HepG2 (cell line): ENCODE data around the gene ARHGAP32.

ENCODE experiments used
- CHD2 ChIP-seq: IDR thresholded peaks from 2 replicates; pipeline ENCODE4 v1.6.1; 2011; ENCODE audit warnings: low read depth, low read length, improper control_type of control experiment
- ELF1 ChIP-seq: sonication (generic); formaldehyde crosslinking; IDR thresholded peaks from 2 replicates; pipeline ENCODE4 v1.4.0; 2020; ENCODE audit warnings: missing genetic modification reagents
- JUN ChIP-seq: sonication (generic); formaldehyde crosslinking; IDR thresholded peaks from 2 replicates; pipeline ENCODE4 v1.4.0; 2020; ENCODE audit warnings: mild to moderate bottlenecking, missing genetic modification reagents
- LCORL ChIP-seq, 2 experiments: fragments of 450-650 bp in 1 of 2; sonication (generic) in 1 of 2; formaldehyde crosslinking in 1 of 2; IDR thresholded peaks; 2 replicates each; pipeline versions ENCODE4 v1.5.0 to v1.6.1; 2017 to 2020; ENCODE audit warnings: antibody characterized with exemption in 1 of 2, missing genetic modification reagents in 1 of 2
- POLR2A ChIP-seq, 2 experiments: IDR thresholded peaks; 2 replicates each; pipeline ENCODE4 v1.6.1; 2011; ENCODE audit warnings: low read depth in 2 of 2, low read length in 2 of 2, mild to moderate bottlenecking in 1 of 2, moderate library complexity in 1 of 2; ENCODE audit not compliant: insufficient read depth in 1 of 2
- ZNF510 ChIP-seq: sonication (generic); formaldehyde crosslinking; IDR thresholded peaks from 2 replicates; pipeline ENCODE4 v1.4.0; 2020; ENCODE audit warnings: low read depth, mild to moderate bottlenecking, missing genetic modification reagents
- ZNF780A ChIP-seq: sonication (generic); formaldehyde crosslinking; IDR thresholded peaks from 2 replicates; pipeline ENCODE4 v1.8.0; 2022; ENCODE audit warnings: mild to moderate bottlenecking, missing genetic modification reagents, moderate library complexity
- TF ChIP-seq, protein P1 (sequence below): sonication (generic); formaldehyde crosslinking; IDR thresholded peaks from 2 replicates; pipeline ENCODE4 v1.5.0; 2020; ENCODE audit warnings: mild to moderate bottlenecking, missing genetic modification reagents, moderate library complexity
- TF ChIP-seq, protein P2 (sequence below): IDR thresholded peaks from 2 replicates; pipeline ENCODE4 v1.6.1; 2012; ENCODE audit warnings: inconsistent platforms
- TF ChIP-seq, protein P3 (sequence below): IDR thresholded peaks from 2 replicates; pipeline ENCODE4 v1.6.1; 2016; ENCODE audit warnings: control low read depth

DNA sequence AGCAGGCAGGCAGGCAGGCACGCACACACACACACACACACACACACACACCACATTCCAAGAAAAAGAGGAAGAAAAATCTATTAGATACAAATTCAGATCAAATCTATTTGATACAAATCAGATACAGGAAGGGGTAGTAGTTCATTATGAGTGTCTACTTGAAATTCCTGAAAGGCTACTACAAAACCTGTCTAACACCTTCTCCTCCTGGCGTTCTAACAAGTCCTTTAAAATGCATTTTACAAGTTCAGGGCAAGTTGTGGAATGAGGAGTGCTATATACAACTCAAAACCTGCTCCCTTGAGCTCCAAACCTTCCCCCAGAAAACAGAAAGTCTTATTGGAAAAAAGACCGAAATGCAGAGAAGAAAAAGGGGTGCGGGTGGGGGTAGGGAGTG lies 476 bp downstream of the ARHGAP32 start:
- no peak for TF ChIP-seq JUN (CRISPR knock-in tag)
- no peak for TF ChIP-seq LCORL (IDR thresholded peaks at IDR 0.05)
- no peak for TF ChIP-seq LCORL (CRISPR knock-in tag; IDR thresholded peaks at IDR 0.05)
- TF ChIP-seq, protein P1, sequence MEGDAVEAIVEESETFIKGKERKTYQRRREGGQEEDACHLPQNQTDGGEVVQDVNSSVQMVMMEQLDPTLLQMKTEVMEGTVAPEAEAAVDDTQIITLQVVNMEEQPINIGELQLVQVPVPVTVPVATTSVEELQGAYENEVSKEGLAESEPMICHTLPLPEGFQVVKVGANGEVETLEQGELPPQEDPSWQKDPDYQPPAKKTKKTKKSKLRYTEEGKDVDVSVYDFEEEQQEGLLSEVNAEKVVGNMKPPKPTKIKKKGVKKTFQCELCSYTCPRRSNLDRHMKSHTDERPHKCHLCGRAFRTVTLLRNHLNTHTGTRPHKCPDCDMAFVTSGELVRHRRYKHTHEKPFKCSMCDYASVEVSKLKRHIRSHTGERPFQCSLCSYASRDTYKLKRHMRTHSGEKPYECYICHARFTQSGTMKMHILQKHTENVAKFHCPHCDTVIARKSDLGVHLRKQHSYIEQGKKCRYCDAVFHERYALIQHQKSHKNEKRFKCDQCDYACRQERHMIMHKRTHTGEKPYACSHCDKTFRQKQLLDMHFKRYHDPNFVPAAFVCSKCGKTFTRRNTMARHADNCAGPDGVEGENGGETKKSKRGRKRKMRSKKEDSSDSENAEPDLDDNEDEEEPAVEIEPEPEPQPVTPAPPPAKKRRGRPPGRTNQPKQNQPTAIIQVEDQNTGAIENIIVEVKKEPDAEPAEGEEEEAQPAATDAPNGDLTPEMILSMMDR (CRISPR knock-in tag): no peak
- no peak for TF ChIP-seq ELF1 (CRISPR knock-in tag)
- TF ChIP-seq, protein P2, sequence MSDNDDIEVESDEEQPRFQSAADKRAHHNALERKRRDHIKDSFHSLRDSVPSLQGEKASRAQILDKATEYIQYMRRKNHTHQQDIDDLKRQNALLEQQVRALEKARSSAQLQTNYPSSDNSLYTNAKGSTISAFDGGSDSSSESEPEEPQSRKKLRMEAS: no peak
- no peak for TF ChIP-seq CHD2
- no peak for TF ChIP-seq POLR2A (IDR thresholded peaks at IDR 0.05; ENCODE audit: insufficient read depth in 1 of 2, low read depth in 2 of 2, low read length in 2 of 2)
- no peak for TF ChIP-seq ZNF510 (CRISPR knock-in tag)
- no peak for TF ChIP-seq ZNF780A (CRISPR knock-in tag)
- TF ChIP-seq, protein P3, sequence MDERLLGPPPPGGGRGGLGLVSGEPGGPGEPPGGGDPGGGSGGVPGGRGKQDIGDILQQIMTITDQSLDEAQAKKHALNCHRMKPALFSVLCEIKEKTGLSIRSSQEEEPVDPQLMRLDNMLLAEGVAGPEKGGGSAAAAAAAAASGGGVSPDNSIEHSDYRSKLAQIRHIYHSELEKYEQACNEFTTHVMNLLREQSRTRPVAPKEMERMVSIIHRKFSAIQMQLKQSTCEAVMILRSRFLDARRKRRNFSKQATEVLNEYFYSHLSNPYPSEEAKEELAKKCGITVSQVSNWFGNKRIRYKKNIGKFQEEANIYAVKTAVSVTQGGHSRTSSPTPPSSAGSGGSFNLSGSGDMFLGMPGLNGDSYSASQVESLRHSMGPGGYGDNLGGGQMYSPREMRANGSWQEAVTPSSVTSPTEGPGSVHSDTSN: no peak
